GM19099 (cell line): ENCODE results near the gene TELO2.

Experiments
- POLR2A ChIP-seq: IDR thresholded peaks from 3 replicates; pipeline ENCODE4 v1.6.1; 2011; ENCODE audit warnings: low read depth; ENCODE audit not compliant: insufficient read length; ENCODE audit errors: extremely low read depth

TELO2 gene

GRCh38 chr16:1492923-1493745, at the start of gene TELO2:
Gene TELO2 (plus strand): TSS chr16:1493360. CDS start chr16:1494282, 922 bp downstream.
- TF ChIP-seq POLR2A: peak; percentile 68

GRCh38 chr16:1443403-1443973, 49.7 kb upstream of the TELO2 start:
- no peak for TF ChIP-seq POLR2A

- no peak for TF ChIP-seq POLR2A
Observed at GRCh38 chr16:1443980-1444729, 49.0 kb upstream of the TELO2 start, which contains the start of gene CCDC154. Gene CCDC154 (minus strand): TSS chr16:1444556. CDS start chr16:1444322, 234 bp downstream.

- TF ChIP-seq POLR2A: no peak
Observed at GRCh38 chr16:1444730-1445517, 48.2 kb upstream of the TELO2 start.

- TF ChIP-seq POLR2A: no peak
Observed at GRCh38 chr16:1445518-1446203, 47.5 kb upstream of the TELO2 start.

- no peak for TF ChIP-seq POLR2A
Observed at GRCh38 chr16:1446296-1447080, 46.7 kb upstream of the TELO2 start.

GRCh38 chr16:1447965-1448364, 45.2 kb upstream of the TELO2 start:
- TF ChIP-seq POLR2A: no peak

GRCh38 chr16:1448536-1449116, 44.5 kb upstream of the TELO2 start:
- TF ChIP-seq POLR2A: no peak

GRCh38 chr16:1449201-1449788, 43.9 kb upstream of the TELO2 start:
- TF ChIP-seq POLR2A: no peak

- no peak for TF ChIP-seq POLR2A
Observed at GRCh38 chr16:1450218-1450617, 42.9 kb upstream of the TELO2 start.

GRCh38 chr16:1450841-1451240, 42.3 kb upstream of the TELO2 start:
- no peak for TF ChIP-seq POLR2A

GRCh38 chr16:1451702-1452392, 41.3 kb upstream of the TELO2 start:
- TF ChIP-seq POLR2A: no peak
